ENCODE measurements around the gene SLC25A42. TPM values are rescaled to one million over a fixed set of nuclear protein-coding genes. Genes with fewer than 3 reads are reported as not detected.

Gene SLC25A42
- total and polyA plus RNA-seq, 2 of the 4 experiments (the other 2 are of a cell fraction) = 2.0 to 9.9 TPM

DNA sequence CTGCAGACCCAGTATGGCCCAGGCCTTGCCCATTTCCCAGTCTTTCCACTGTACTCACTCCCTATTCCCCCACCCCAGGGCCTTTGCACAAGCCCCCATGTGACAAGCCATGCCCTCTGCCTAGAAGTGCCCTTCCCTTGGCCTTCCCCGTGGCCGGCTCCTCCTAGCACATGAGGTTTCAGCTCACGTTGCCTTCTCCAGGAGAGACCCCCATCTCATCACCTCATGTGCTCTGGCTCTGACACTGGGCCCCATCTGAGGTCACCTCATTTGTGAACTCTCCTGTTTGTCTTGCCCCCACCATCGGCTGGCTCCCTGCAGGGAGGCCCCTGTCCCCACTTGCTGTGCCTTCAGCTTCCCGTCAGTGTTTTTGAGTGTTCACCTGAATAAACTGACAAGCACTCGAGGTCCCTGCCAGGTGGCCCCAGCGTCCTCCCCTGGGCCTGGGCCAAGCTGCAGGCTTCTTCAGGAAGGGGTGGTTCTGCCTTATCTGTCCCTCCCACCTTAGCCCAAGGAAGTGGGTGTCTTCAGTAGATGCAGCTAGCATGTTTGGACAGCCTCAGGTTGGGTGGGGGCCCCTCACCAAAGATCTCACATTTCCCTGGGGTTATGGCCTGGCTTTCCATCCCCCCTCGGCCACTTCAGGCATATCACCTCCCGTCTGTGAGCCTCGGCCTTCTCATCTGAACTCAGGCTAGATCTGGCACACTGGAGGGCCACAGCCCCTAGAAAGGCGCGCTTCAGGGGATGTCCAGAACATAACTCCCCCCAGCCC lies 3.8 kb upstream of the SLC25A42 start:
- H4K8ac ChIP-seq (ENCODE audit: low read depth in 2 of 2, low read length in 2 of 2) = no peak overlapping the region
- no peak overlapping the region for H3K23ac ChIP-seq (ENCODE audit: low read depth, low read length)
- H2BK20ac ChIP-seq (ENCODE audit: low read depth, low read length) = no peak overlapping the region
- no peak overlapping the region for H3K4me2 ChIP-seq (ENCODE audit: low read depth, low read length)
- WGBS, 2 experiments (ENCODE audit: extremely low coverage in 2 of 2, insufficient read length in 1 of 2) = 74% methylated on average over 6 of the region's 12 CpGs; no CpG with 5 or more reads in 1 of the 2 experiments
- H3K4me1 ChIP-seq (ENCODE audit: control insufficient read depth, insufficient read depth, low read length) = peaks cover 13% of the 10 kb centered on the region
- no peak overlapping the region for H3K4ac ChIP-seq (ENCODE audit: low read depth, low read length)
- H4K91ac ChIP-seq (ENCODE audit: insufficient read depth, low read depth, low read length) = no peak overlapping the region
- no peak overlapping the region for H3K9ac ChIP-seq (ENCODE audit: low read depth, low read length)
- no TSS peak for BruUV-seq (replicated peaks)
- DNase-seq (no peak), ATAC-seq (ENCODE audit: low read depth) (no peak)
- H4K20me1 ChIP-seq (ENCODE audit: insufficient read depth, low read length) = 0 out of 2 replicates have a peak, but pooled peaks cover 6% of the 10 kb centered on the region
- no peak overlapping the region for H4K5ac ChIP-seq (ENCODE audit: low read depth, low read length)
- intact Hi-C loops (cut with micrococcal nuclease) (loop anchor here (10.0 kb wide), 1 partner anchor 115 kb away; the partner anchor contains the start of gene MEF2B), dilution Hi-C loops (cut with HindIII; ENCODE audit: low sequenced_read_pairs, unreplicated experiment) (no loop called here), in situ Hi-C loops (cut with MboI; ENCODE audit: low sequenced_read_pairs) (no loop called here)
- no peaks in the 10 kb centered on the region for H3K9me3 ChIP-seq (ENCODE audit: control insufficient read depth, insufficient read depth, low read length)
- H3K36me3 ChIP-seq (ENCODE audit: control insufficient read depth, insufficient read depth, low read length) = peaks cover 28% of the 10 kb centered on the region
- H3K9me1 ChIP-seq (ENCODE audit: insufficient read depth, low read length) = peaks cover 13% of the 10 kb centered on the region
- no peak overlapping the region for H3K27ac ChIP-seq (ENCODE audit: insufficient read depth, low read length)
- H2BK15ac ChIP-seq (ENCODE audit: low read depth, low read length) = no peak overlapping the region
- no peak overlapping the region for H2BK120ac ChIP-seq (ENCODE audit: low read depth, low read length)
- H3K27me3 ChIP-seq (ENCODE audit: control insufficient read depth, insufficient read depth, low read length) = no peaks in the 10 kb centered on the region
- POLR2A ChIA-PET (ENCODE audit: unreplicated experiment) = no interaction called here
- H3K14ac ChIP-seq (replicated peaks; ENCODE audit: low read depth, low read length) = no peak overlapping the region
- no peak overlapping the region for H2AK9ac ChIP-seq (replicated peaks; ENCODE audit: low read depth, low read length, poor library complexity)
- TF ChIP-seq RFX5 (IDR thresholded peaks at IDR 0.05; ENCODE audit: low read depth, low read length) (no peak), MXI1 (IDR thresholded peaks at IDR 0.05; ENCODE audit: borderline replicate concordance, low read depth, low read length) (no peak), RAD21 (IDR thresholded peaks at IDR 0.05; ENCODE audit: low read length) (no peak), CEBPB (IDR thresholded peaks at IDR 0.05; ENCODE audit: low read depth, low read length) (no peak), FOS (IDR thresholded peaks at IDR 0.05; ENCODE audit: low read depth, low read length) (no peak), RCOR1 (IDR thresholded peaks at IDR 0.05; ENCODE audit: insufficient replicate concordance, low read length) (no peak), MAZ (IDR thresholded peaks at IDR 0.05; ENCODE audit: borderline replicate concordance, low read depth, low read length) (no peak), POLR2A (IDR thresholded peaks at IDR 0.05; ENCODE audit: low read depth, low read length) (no peak)
- TF ChIP-seq, protein P1, sequence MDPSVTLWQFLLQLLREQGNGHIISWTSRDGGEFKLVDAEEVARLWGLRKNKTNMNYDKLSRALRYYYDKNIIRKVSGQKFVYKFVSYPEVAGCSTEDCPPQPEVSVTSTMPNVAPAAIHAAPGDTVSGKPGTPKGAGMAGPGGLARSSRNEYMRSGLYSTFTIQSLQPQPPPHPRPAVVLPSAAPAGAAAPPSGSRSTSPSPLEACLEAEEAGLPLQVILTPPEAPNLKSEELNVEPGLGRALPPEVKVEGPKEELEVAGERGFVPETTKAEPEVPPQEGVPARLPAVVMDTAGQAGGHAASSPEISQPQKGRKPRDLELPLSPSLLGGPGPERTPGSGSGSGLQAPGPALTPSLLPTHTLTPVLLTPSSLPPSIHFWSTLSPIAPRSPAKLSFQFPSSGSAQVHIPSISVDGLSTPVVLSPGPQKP (IDR thresholded peaks at IDR 0.05; ENCODE audit: borderline replicate concordance, low read depth, low read length) = no peak
- TF ChIP-seq, protein P2, sequence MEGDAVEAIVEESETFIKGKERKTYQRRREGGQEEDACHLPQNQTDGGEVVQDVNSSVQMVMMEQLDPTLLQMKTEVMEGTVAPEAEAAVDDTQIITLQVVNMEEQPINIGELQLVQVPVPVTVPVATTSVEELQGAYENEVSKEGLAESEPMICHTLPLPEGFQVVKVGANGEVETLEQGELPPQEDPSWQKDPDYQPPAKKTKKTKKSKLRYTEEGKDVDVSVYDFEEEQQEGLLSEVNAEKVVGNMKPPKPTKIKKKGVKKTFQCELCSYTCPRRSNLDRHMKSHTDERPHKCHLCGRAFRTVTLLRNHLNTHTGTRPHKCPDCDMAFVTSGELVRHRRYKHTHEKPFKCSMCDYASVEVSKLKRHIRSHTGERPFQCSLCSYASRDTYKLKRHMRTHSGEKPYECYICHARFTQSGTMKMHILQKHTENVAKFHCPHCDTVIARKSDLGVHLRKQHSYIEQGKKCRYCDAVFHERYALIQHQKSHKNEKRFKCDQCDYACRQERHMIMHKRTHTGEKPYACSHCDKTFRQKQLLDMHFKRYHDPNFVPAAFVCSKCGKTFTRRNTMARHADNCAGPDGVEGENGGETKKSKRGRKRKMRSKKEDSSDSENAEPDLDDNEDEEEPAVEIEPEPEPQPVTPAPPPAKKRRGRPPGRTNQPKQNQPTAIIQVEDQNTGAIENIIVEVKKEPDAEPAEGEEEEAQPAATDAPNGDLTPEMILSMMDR (conservative IDR thresholded peaks at IDR 0.05; ENCODE audit: low read depth, low read length) = no peak
- H2BK5ac ChIP-seq (ENCODE audit: low read depth, low read length, poor library complexity, severe bottlenecking) = no peak overlapping the region
- peaks cover 6 to 16% of the 10 kb centered on the region in 2 experiments; a peak in 2 of 4 replicates for H3K79me1 ChIP-seq (ENCODE audit: low read depth in 1 of 2, low read length in 2 of 2)
- CTCF ChIA-PET = no interaction called here
- no peak overlapping the region for H2AFZ ChIP-seq (replicated peaks; ENCODE audit: low read length, poor library complexity)
- no peak overlapping the region for H2AK5ac ChIP-seq (ENCODE audit: low read depth, low read length)
- no peak overlapping the region for H3K18ac ChIP-seq (ENCODE audit: low read depth, low read length)
- no peak overlapping the region for H3K56ac ChIP-seq (ENCODE audit: extremely low read depth, insufficient read depth, low read length)
- H3K4me3 ChIP-seq (ENCODE audit: insufficient read depth, low read depth, low read length) = no peak overlapping the region
